ENCODE measurements around the gene VASP. TPM values are rescaled to one million over a fixed set of nuclear protein-coding genes. Genes with fewer than 3 reads are reported as not detected.

Gene VASP
- total RNA-seq, 4 donors from 2014 or later: 140 to 246 (median 167) TPM

GRCh38 chr19:45496349-45496953, 10.8 kb upstream of the VASP start:
- TF ChIP-seq EP300 (IDR thresholded peaks at IDR 0.05) (no peak), POLR2AphosphoS5 (IDR thresholded peaks at IDR 0.05) (no peak)
- TF ChIP-seq, protein P1, sequence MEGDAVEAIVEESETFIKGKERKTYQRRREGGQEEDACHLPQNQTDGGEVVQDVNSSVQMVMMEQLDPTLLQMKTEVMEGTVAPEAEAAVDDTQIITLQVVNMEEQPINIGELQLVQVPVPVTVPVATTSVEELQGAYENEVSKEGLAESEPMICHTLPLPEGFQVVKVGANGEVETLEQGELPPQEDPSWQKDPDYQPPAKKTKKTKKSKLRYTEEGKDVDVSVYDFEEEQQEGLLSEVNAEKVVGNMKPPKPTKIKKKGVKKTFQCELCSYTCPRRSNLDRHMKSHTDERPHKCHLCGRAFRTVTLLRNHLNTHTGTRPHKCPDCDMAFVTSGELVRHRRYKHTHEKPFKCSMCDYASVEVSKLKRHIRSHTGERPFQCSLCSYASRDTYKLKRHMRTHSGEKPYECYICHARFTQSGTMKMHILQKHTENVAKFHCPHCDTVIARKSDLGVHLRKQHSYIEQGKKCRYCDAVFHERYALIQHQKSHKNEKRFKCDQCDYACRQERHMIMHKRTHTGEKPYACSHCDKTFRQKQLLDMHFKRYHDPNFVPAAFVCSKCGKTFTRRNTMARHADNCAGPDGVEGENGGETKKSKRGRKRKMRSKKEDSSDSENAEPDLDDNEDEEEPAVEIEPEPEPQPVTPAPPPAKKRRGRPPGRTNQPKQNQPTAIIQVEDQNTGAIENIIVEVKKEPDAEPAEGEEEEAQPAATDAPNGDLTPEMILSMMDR (IDR thresholded peaks at IDR 0.05): peak in 1 of 4 experiments; percentile 10
- Histone ChIP-seq H3K27ac (peak overlapping the region in 3 of 4 donors; percentile 58 to 76 (median 70)), H3K4me3 (peak overlapping the region; percentile 74 to 81), H3K4me1 (peaks cover 0 to 67% (median 32%) of the 10 kb centered on the region in 3 donors), H3K27me3 (peaks cover 44% of the 10 kb centered on the region), H3K9me3 (no peaks in the 10 kb centered on the region), H3K36me3 (no peaks in the 10 kb centered on the region)
- 0% methylated on average over 2 of the region's 54 CpGs; no CpG with 5 or more reads in 1 of the 2 donors for WGBS, 2 donors (ENCODE audit: low coverage in 1 of 2)
- peak; percentile 35 for ATAC-seq

DNA sequence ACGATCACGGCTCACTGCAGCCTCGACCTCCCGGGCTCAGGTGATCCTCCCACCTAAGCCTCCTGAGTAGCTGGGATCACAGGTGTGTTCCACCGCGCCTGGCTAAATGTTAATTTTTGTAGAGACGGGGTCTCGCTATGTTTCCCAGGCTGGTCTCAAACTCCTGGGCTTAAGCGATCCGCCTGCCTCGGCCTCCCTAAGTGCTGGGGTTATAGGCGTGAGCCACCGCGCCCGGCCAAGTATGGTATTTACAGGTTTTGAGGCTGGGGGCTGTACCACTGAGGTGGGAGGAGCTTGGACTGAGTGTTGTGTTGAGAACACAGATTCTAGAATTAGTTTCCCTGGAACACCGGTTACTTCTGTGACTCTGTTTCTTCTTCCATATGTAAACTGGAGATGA, 9.5 kb upstream of the VASP start:
- ATAC-seq: no peak
- Histone ChIP-seq H3K36me3 (no peaks in the 10 kb centered on the region), H3K9me3 (no peaks in the 10 kb centered on the region), H3K4me3 (no peak overlapping the region), H3K27me3 (peaks cover 44% of the 10 kb centered on the region), H3K4me1 (peaks cover 0 to 57% (median 27%) of the 10 kb centered on the region in 3 donors), H3K27ac (no peak overlapping the region)
- no peak for TF ChIP-seq EP300 (IDR thresholded peaks at IDR 0.05)
- TF ChIP-seq POLR2AphosphoS5 (IDR thresholded peaks at IDR 0.05): no peak
- TF ChIP-seq, protein P1 (IDR thresholded peaks at IDR 0.05): no peak
- TF ChIP-seq POLR2A (IDR thresholded peaks at IDR 0.05): no peak
- 16 to 26% methylated on average over 7 to 14 of the region's 16 CpGs for WGBS, 2 donors (ENCODE audit: low coverage in 1 of 2)

- H3K27ac ChIP-seq: peak within 1 kb of the TSS in 2 of 4 donors; percentile 14 to 52
- 0 to 2% methylated on average over 1 to 15 of the region's 89 CpGs for WGBS, 2 donors (ENCODE audit: low coverage in 1 of 2)
- H3K27me3 ChIP-seq: peaks cover 44% of the 10 kb centered on the region
- peaks cover 0 to 48% (median 27%) of the 10 kb centered on the region in 3 donors for H3K4me1 ChIP-seq
- ATAC-seq: no peak
- no peaks in the 10 kb centered on the region for H3K36me3 ChIP-seq
- no peaks in the 10 kb centered on the region for H3K9me3 ChIP-seq
- no peak for TF ChIP-seq POLR2AphosphoS5 (IDR thresholded peaks at IDR 0.05)
- TF ChIP-seq, protein P1 (IDR thresholded peaks at IDR 0.05): peak in 2 of 4 experiments; percentile 7 to 28
- H3K4me3 ChIP-seq: peak within 1 kb of the TSS; percentile 6 to 81
These were observed 8.7 kb upstream of the VASP start, which contains the start of gene PPM1N for GRCh38 chr19:45498411-45499195. Gene PPM1N (plus strand): TSS chr19:45498443. CDS start chr19:45498473, 30 bp downstream.

DNA sequence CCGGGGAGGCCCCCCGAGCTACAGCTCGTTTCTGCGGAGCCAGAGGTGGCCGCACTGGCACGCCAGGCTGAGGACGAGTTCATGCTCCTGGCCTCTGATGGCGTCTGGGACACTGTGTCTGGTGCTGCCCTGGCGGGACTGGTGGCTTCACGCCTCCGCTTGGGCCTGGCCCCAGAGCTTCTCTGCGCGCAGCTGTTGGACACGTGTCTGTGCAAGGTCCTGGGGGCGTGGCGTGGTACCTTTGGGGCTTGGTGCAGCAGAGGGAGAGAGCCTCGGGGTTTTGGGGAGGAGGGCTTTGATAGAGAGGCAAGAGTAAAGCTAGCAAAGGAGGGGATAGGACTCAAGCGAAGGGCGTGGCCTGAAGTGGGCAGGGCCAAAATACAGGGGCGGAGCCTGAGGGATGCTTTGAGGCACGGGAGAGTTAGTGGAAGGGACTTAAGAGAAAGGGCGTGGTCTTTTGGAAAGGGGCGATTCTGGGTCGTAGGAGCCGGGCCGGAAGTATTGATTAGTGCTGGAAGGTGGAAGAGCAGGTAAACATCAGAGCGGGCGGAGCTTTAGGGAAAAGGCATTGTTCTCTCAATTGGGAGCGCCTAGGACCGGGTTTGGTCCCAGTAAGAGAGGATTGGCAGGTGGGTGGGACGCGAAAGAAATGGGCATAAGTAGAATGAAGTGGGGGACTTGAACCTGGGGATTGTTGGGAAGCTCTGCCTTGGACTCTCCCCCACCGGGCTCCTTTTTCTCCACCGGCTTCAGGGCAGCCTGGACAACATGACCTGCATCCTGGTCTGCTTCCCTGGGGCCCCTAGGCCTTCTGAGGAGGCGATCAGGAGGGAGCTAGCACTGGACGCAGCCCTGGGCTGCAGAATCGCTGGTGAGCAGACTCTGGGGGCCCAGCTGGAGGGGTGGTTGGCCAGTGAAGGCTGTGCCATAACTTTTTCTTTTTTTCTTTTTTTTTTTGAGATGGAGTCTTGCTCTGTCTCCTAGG, 7.8 kb upstream of the VASP start:
- TF ChIP-seq POLR2AphosphoS5 (IDR thresholded peaks at IDR 0.05) (no peak), EP300 (IDR thresholded peaks at IDR 0.05) (no peak), POLR2A (IDR thresholded peaks at IDR 0.05) (no peak)
- TF ChIP-seq, protein P1 (IDR thresholded peaks at IDR 0.05): no peak
- Histone ChIP-seq H3K27me3 (peaks cover 43% of the 10 kb centered on the region), H3K9me3 (no peaks in the 10 kb centered on the region), H3K27ac (peak overlapping the region in 1 of 4 donors; percentile 26), H3K4me3 (peak overlapping the region in 1 of 2 donors; percentile 24), H3K4me1 (peaks cover 0 to 45% (median 27%) of the 10 kb centered on the region in 3 donors), H3K36me3 (no peaks in the 10 kb centered on the region)
- no peak for ATAC-seq
- WGBS, 2 donors (ENCODE audit: low coverage in 1 of 2): 14 to 18% methylated on average over 16 to 21 of the region's 37 CpGs

Data from gastroesophageal sphincter (tissue), 4 donors.